Activated T-cell treated with anti-CD3 and anti-CD28 coated beads for 24 hours (primary cell): ENCODE results near the gene C5orf58.
A peak's percentile ranks its signal among the peaks of the same experiment; 100 is the strongest.
"Not testable (repeated sequence)": the region's sequence is repeated elsewhere in the genome, so short reads cannot be mapped to it uniquely, and the experiment has no call there.

ENCODE experiments used
- DNase-seq: peaks from one replicate; pipeline ENCODE4 v3.0.0-alpha.2; 2020; ENCODE audit warnings: low read depth

The C5orf58 gene

DNA sequence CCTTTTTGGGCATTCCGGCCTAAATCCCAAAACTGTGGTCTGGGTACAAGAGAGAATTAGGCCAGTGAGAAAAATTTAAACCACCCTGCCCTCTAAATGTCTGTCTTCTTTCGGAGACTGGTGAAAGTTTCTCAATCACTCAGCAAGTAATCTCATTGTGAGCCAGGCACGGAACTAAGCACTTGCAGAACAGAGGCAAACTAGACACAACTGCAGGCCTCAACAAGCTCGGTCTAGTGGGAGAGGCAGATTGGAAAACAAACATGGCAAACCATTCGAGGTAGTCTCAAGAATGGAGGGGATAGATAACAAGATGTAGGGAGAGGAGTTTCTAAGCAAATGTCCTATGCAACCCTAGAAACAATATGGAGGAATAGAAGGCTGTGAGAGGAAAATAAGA is 8.9 kb upstream of the C5orf58 start:
- no peak for DNase-seq

DNA sequence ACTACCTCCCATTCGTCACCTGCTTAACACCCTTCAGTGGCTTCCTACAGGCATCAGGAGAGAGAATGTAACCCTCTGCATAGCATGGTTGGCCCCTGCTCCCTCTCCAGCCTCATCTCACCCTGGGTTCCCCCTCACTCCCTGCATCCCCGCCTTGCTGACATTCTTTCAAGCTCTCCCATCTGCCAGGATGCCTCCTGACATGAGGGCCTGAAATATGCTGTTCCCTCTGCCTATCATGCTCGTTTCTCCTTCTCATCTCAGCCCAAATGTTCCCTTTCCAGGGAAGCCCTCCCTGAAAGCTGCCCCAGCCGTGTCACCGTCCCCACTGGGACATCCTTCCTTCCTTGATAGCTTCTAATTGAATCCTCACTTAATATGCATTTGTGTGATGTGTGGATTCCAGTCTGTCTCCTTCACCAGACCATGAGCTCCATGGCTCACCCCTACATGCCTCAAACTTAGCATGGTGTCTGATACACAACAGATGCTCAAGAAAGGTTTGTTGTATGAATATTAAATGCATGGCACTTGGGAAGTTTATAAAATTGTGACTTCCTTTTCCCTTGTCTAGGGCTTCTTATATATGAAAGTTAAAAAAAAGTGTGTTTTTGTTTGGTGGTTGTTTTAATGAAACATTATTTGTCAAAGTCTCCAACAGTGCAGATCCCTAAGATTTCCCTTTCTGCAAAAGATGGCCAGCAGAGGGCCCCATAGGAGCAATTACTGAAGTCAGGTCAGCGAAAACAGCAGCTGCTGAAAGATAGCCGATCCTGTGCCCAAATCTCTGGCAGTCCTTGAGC is 7.3 kb upstream of the C5orf58 start:
- peak; percentile 65 for DNase-seq

DNA sequence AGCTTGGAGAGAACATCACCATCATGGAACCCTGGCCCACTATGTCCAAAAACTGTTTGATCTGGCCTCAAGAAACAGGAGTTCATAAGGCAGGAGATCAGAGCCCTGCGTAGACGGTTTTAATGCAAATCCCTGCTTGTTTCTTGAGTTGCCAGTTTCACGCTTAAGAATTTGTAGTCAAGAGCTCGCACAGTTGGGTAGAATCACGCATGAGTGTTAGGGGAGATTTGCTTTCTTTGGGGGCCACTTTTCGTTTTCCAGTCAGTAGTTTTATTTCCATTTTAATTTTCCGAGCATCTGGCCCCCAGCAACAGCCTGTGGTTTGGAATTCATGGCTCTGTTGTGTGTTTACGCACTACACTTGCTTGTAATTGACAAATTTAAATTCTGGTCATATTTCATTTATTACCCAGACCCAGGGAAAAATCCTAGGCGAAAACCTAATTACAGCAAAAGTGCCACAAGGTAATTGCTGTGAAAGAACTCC is 6.6 kb upstream of the C5orf58 start:
- no peak for DNase-seq

DNA sequence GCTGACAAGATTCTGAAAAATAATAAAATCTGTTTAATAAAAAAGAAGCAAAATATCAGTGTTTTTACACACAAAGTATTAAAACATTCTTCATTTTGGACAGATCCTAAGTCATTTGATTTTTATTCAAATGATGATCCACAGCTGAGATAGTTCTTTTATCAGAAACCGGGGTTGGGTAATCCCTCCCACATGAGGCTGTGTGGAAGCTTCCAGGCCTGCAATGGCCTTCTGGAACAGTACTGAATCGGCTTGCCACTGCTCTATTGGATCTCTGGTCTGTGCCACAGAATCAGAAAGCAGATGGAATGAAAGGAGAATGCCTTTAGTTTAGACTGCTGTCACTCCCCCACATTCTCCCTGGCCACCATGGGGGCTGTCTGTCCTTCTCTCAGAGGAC is 6.1 kb upstream of the C5orf58 start:
- DNase-seq, result no peak

DNA sequence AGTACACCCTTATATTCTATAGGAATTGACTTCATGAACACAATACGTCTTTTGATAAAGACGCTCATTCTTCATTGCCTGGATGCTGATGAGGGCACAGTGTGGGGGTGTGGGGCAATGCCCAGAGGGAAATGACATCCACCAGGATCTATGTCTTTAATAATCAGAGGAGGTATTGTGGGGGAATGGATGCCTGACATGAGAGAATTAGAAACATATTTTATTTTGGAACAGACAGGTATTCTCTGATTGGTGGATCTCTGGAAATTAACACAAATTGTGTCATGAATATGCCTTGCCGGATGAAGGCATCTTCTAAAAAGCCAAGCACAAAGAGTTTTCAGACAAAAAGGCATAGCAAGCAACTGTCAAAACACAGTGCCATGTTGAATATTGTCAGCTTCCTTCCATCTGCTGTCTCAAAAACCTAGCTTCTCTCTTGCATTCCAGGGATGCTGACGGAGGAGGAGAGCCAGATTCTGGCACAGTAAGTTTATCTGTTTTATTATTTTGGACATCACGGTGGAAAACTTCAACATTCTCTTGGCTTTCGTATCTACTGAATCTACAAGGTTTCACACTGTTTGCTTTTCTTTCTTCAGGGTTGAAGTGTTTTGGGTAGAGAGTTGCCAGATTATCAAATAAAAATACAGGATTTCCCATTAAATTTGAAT is 3.9 kb upstream of the C5orf58 start:
- no peak for DNase-seq

DNA sequence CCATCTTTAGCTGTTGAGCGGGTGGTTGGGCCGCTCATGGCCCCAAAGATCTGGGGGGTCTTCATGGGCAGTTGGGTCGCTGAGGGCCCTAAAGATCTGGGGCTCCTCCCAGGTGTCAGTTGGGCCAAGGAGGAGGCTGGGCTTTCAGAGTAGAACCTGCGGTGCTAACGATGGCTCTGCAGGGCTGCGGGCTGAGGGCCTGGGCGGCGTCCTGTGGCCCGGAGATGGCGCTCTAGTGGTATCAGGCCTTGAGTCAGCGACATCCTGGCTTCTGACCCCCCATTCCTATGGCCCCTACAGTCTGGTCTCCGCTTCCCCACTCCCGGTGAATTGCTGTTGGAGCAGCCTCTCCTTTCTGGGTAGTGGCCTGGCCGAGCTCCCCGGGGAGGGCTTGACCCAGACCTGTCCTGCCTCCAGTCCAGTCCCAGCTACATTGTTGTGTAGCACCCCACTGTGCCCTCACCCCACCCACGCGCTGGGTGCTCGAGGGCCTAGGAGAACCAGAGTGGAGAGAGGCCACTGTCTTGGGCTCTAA is 640 bp downstream of the C5orf58 start:
- DNase-seq, result no peak

DNA sequence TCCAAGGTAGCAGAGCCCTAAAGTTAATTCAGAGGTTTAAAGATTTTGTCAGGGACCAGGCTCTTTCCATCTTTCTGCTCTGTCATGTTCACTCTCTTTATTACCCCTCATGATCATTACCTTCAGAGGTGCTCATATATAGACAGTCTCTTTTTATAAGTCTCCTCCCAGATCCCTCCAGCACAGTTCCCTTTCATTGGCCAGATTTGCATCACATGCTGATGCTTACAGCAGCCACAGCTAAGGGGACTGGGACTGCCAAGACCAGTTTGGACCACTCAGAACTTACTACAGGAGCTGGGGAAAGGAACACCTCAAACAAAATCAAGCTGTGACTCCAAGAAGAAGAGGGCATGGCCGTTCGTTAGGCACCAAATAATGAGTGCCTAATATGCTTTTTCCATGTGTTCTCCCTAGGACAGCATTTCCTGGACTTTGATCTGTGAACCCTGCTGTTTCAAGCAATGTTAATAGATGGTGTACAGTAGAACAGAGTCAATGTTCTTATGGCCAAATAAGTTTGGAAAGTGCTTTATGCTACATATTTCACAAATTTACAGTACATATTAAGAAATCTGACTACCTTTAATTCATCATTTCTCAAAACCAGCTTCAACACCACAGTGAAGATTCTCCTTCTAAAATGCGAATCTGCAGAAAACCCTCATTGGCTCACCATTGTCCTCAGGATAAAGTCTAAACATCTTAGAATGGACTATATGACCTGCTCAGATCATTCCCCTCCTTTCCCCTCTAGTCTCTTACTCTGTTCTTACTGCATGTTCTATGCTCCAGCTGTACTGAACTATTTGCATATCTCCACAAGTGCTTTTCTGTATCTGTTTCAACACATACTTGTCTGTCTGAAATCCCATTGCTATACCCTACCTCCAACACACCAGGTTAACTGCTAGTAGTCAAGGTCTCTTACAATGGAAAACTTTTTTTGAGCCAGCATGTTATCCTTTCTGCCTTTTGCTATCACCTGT is 3.4 kb downstream of the C5orf58 start:
- no peak for DNase-seq

DNA sequence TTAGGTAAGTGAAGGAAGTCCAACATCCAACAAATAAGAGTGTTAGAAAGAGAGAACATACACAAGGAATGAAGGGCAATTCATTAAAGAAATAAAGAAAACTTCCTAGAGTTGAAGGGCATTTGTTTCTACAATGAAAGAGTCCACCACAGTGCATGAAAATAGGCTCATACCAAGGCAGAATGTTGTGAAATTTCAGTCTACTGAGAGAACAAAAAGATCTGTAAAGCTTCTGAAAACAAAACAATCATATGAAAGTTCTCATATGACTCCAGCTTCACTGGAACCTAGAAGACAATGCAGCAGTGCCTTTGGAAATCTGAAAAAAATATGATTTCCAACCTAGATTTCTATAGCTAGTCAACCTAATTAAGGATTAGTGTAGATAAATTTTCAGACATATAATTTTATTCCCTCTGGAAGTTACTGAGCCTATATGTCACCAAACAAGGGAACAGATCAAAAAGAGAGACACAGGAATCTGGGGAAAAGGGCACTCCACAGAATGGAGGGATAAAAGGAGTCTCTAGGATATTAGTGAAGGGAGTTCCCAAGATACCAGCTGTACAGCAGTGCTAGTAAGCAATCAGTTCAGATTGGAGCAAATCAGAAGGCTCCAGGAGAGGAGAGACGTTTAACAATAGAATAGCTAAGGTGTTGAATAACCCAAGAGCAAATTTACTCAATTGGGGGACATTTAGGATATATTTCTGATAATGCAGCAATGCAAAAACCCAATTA is 5.8 kb downstream of the C5orf58 start:
- DNase-seq, result no peak

DNA sequence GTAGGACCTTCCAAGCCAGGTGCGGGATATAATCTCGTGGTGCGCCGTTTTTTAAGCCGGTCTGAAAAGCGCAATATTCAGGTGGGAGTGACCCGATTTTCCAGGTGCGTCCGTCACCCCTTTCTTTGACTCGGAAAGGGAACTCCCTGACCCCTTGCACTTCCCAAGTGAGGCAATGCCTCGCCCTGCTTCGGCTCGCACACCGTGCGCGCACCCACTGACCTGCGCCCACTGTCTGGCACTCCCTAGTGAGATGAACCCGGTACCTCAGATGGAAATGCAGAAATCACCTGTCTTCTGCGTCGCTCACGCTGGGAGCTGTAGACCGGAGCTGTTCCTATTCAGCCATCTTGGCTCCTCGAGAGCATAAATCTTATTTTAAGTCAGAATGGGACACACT is 12.7 kb downstream of the C5orf58 start:
- DNase-seq, result not testable (repeated sequence)

DNA sequence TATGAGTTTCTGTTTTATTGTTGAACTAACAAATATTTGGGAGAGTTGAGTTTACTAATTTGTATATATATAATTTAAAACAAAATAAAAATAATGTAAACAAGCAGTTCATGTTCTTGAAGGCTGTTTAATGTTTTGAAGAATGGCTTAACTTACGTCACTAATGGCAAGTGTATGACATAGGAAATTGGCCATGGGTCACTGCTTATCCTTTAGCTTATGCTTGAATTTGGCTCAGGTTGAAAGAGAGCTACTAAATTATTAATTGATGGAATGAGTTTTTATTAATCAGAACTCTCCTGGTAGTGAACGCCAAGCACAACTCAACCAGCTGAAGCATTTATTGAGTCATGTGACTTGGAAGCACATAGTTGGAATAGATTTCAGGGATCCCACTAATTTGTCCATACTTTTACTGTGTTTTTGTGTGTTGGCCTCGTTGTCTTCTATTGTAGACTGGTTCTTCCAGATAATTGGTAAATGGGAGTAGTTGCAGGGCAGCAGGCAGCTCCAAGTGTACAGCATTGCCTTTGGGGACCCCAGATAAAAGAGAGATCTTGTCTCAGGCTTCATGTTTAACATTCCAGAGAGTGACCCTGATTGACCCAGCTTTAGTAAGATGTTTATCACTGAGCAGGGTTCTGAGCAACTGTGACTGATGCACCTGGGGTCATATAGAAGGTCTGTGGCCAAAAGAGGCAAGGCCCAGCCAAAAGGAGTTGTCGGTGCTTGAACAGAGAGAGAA is 13.5 kb downstream of the C5orf58 start:
- DNase-seq, result no peak

DNA sequence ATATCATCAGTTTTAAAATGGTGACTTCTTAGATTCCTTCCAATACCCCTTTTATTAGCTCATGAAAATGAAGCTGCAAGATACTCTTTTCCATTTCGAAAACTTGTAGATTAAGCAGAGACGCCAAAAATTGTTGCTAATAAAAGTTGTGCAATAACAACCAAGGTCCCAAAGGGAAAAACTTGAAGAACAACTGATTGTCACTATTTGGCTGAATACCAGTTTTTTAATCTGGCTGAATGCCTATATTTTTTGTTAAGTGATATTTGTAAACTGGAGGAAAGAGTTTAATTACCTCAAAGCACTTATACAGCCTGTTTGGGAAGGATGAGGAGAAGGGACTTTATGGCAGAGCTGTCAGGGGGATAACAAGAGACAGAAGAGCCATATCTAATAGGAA is 14.6 kb downstream of the C5orf58 start:
- no peak for DNase-seq

DNA sequence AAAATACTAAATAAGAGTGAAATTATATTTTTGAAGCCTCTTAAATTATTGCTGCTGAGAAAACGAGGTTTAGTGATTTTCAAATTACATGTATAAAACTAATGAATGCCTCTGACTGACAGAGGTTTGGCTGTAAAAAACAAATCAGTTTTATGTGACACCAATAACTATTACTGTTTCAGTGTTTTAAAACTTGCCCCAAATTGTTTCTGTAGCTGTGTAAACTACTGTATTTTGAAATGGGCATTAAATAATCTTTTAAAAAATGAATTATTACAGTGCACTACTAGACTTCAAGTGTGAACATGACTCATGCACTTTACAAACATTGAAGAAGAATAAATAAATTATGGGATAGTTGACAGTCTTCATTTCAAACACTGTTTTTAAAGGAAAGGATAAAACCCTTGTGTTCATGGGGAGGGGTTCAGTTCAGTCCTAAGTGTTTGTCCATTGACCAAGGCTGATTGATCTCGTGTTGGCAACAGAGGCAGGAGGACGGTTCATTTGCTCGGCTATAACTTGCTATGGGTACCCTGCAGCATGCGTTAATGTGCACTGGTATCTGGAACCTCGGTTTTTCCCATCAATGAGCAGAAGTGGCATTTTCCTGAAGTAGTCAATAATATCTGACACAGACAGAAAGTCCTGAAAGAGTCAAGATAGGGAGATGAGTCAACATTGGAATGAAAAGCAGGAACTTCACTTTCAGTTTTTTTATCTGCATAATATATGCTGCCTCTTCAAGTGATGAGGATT is 15.6 kb downstream of the C5orf58 start:
- no peak for DNase-seq

DNA sequence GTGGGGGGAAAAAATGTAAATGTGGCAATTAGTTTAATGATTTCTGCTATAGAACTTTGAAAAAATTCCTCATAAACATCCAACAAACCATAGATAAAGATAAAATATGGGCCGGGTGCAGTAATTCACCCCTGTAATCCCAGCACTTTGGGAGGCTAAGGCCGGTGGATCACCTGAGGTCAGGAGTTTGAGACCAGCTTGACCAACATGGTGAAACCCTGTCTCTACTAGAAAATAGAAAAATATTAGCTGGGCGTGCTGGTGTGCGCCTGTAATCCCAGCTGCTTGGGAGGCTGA is 16.1 kb downstream of the C5orf58 start:
- not testable (repeated sequence) for DNase-seq

DNA sequence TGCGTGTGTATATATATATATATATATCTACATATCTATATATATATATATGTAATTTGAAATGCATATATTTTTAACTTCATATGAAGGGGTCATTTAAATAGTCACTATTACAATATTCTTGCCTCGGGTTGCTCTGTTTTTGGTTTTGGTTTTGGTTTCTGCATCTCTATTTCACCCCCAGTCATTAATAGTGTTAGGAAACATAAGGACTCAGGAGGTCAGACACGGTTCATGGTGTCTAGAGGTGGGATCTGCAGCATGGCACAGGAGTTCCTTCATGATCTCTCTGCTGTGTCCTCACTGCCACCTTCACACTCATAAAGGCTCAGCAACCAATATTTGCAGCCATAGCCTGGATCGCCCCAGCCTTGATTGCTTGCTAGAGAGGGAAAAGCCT is 16.6 kb downstream of the C5orf58 start:
- DNase-seq, result no peak

DNA sequence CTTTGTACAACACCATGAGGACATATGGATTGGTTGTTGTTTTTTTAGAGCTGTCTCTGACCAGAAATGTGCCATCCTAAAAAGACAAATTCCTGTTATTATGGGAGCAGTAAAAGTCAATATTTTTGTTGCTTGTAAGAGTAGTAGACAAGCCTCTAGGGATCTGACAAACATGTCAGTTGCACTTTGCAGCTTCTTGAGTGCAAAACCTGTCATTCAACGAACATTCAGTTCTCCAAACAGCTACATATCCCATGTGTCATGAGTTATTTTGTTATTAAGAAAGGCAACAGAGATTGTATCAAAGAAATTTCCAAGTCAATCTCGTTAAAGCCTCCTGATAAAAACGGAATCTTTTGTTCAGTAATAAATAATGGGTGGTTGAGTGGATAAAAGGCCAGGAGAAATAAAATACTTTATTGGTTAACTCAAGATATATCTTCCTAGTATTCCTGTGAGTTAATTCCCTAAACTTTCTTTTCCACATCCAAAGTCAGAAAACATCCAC is 18.1 kb downstream of the C5orf58 start:
- DNase-seq, result no peak

DNA sequence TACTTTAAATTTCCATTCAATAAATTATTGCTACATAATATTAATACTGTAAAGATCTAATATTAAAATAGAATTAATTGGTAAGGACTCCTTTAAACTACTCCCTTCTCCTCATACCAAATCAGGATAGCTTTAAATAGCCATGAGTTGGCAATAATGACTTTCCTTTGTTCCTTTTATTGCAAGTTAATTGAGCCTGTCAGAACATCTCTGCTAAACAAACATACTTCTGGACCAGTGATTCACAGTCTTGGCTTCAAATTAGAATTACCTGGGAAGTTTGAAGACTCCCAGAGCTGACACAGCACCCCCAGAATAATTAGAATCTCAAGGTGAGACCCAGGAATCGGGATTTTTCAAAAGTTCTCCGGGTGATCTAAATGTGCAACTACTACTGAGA is 18.7 kb downstream of the C5orf58 start:
- DNase-seq, result no peak

DNA sequence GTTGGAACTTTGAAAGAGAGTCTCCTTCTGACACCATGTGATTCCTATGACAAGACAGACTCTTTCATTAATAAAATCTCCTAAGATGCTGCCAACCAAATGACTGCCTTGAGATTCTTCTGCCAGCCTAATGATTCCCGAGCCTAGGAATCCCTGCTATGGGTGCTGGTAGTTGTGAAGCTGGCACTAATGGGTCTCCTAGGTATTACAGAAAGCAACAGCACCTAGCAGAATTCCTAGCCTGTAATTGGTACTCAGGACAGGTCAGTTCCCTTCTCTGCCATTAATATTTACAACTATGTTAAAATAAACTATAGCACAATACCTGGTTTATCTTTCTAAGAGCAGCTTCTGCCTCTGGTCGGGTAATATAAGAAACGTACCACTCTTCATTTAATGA is 19.3 kb downstream of the C5orf58 start:
- DNase-seq, result no peak

DNA sequence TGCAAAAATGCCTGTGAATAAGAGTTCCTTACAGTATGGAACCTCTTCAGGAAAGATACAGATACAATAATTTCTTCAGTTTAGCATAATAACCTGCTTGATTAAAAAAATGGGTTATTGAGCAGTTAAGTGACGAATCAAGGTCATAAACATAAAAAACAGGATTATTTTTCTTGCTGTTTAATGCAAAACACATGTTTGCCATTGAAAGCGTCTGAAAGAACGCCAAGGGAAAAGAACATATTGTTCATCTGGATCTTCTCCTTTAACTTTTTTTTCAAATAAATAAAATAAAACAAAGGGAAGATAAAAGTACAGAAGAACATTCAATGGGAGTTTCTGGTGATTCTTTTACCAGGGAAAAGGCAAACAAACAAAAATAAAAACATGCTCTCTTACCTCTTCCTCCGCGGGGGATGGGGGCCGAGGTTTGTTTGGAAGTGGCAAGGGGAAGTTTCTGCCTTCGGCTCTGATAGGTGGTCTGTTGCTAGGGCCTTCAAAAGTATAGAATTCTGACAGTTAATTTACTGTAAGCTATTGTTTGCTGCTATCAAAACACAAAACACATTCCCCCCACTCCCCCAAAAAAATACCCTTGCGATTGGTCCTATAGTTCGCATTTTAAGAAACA is 20.1 kb downstream of the C5orf58 start:
- DNase-seq, result no peak

DNA sequence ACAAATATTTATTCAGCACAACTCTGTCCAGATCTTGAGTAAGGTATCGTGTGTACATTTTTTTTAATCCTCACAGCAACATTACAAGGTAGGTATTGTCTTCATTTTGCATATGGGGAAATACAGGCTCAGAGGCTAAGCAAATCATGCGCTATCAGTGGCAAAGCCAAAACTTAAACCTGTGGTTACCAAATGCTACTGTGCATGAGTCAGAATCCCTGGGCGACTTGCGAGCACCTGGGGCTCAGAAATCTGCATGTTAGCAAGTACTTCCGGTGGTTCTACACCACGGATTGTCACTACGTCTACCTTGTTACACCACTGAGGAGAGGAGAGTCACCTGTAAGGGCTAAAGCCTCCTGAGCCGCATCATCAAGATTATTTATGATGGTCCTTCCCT is 21.3 kb downstream of the C5orf58 start:
- peak; percentile 62 for DNase-seq
